Measurements from ENCODE around the gene AMMECR1. TPM values are rescaled to one million over a fixed set of nuclear protein-coding genes. Genes with fewer than 3 reads are reported as not detected.
A peak's percentile ranks its signal among the peaks of the same experiment; 100 is the strongest.

The AMMECR1 gene
- total and polyA plus RNA-seq, 8 donors: 0.45 to 28.7 (median 3.6) TPM

DNA sequence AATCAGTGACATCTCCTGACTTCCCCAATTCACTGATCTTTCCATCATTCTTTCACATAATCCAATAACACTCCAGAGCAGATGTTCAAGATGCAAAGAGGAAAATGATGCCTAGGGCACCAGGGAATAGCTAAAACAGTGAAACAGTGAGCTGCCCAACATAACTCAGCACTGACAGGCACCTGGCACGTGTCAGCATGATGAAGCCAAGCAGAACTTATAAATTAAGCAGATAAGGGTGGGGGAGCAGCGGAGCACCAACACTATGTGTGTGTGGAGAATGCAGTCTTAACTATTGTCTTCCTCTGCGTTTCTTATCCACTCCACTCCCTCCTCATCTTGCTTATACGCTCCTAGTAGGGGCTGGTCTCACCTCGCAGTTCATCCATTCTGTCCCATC lies 89.4 kb downstream of the AMMECR1 start:
- 70 to 93% (median 87%) methylated on average over 5 of the region's 5 CpGs for WGBS, 5 donors
- Histone ChIP-seq H3K9me3 (peaks cover 0 to 11% (median 4%) of the 10 kb centered on the region in 4 donors), H3K4me3 (no peak overlapping the region), H3K27me3 (no peaks in the 10 kb centered on the region), H3K36me3 (no peaks in the 10 kb centered on the region), H3K27ac (no peak overlapping the region), H3K4me1 (no peaks in the 10 kb centered on the region)
- peak in 1 of 2 donors; percentile 25 for DNase-seq
- no peak for TF ChIP-seq POLR2A (IDR thresholded peaks at IDR 0.05)
- TF ChIP-seq, protein P1, sequence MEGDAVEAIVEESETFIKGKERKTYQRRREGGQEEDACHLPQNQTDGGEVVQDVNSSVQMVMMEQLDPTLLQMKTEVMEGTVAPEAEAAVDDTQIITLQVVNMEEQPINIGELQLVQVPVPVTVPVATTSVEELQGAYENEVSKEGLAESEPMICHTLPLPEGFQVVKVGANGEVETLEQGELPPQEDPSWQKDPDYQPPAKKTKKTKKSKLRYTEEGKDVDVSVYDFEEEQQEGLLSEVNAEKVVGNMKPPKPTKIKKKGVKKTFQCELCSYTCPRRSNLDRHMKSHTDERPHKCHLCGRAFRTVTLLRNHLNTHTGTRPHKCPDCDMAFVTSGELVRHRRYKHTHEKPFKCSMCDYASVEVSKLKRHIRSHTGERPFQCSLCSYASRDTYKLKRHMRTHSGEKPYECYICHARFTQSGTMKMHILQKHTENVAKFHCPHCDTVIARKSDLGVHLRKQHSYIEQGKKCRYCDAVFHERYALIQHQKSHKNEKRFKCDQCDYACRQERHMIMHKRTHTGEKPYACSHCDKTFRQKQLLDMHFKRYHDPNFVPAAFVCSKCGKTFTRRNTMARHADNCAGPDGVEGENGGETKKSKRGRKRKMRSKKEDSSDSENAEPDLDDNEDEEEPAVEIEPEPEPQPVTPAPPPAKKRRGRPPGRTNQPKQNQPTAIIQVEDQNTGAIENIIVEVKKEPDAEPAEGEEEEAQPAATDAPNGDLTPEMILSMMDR (IDR thresholded peaks at IDR 0.05): no peak
- intact Hi-C loops (cut with DNase I; ENCODE audit: low total_unique reads): no loop called here

DNA sequence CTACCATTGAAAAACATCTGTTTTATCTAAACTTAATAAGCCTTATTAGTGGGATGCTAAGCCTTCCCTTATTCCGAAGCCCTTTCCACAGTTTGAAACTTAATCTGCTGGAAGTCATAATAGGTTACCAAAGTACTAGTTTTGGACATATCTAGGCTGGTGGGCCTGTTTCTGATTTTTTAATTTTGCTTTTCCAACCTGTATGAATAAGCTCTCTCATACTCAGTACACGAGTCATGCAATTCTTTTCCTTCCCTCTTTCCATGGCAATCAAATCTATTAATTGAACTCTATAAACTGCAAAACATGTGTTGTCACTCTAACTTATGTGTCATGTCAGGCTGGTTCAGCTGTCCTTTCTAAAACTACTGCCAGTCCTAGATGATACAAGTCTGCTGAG lies 91.0 kb downstream of the AMMECR1 start:
- 67 to 84% (median 80%) methylated on average over 2 of the region's 2 CpGs for WGBS, 5 donors
- TF ChIP-seq POLR2A (IDR thresholded peaks at IDR 0.05) (no peak), POLR2AphosphoS5 (IDR thresholded peaks at IDR 0.05) (no peak), EP300 (IDR thresholded peaks at IDR 0.05) (no peak)
- TF ChIP-seq, protein P1 (IDR thresholded peaks at IDR 0.05): no peak
- Histone ChIP-seq H3K9me3 (peaks cover 0 to 9% (median 4%) of the 10 kb centered on the region in 4 donors), H3K4me3 (no peak overlapping the region), H3K27me3 (no peaks in the 10 kb centered on the region), H3K4me1 (no peaks in the 10 kb centered on the region), H3K27ac (no peak overlapping the region), H3K36me3 (no peaks in the 10 kb centered on the region)
- intact Hi-C loops (cut with DNase I; ENCODE audit: low total_unique reads): no loop called here
- DNase-seq: no peak

DNA sequence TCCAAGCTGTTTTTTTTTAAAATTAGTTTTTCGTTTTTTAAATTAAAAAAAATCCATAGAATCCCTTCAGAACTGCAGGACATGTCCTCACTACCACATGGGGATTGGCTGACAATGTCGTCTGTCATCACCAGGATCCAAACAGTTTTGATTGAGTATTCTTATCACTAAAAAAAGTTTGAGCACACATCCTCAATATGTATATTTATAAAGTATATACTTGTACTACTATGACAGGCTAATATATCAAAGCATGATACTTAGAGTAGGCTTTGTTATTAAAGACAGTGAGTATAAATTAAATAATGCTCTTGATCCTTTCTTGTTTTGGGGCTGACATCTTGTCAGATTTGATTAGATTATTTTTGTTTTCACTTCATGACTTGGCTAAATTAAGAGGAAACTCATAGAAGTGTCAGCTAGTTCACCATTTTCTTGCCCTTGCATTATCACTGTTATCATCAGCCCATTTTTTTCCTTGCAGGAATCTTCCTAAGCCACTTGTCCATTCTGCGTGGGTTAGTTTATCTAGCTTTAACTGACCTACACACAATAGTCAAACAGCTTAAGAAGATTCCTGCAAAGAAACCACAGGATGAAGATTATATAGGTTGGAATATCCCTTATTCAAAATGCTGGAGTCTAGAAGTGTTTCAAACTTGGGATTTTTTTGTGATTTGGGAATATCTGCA lies 92.8 kb downstream of the AMMECR1 start:
- intact Hi-C loops (cut with DNase I; ENCODE audit: low total_unique reads): no loop called here
- H3K4me1 ChIP-seq: no peaks in the 10 kb centered on the region
- 55 to 81% (median 69%) methylated on average over 3 of the region's 3 CpGs for WGBS, 5 donors
- no peak overlapping the region for H3K27ac ChIP-seq
- DNase-seq: no peak
- H3K4me3 ChIP-seq: no peak overlapping the region
- no peaks in the 10 kb centered on the region for H3K9me3 ChIP-seq
- H3K36me3 ChIP-seq: no peaks in the 10 kb centered on the region
- TF ChIP-seq POLR2AphosphoS5 (IDR thresholded peaks at IDR 0.05): no peak
- TF ChIP-seq POLR2A (IDR thresholded peaks at IDR 0.05): no peak
- TF ChIP-seq, protein P1 (IDR thresholded peaks at IDR 0.05): no peak
- TF ChIP-seq EP300 (IDR thresholded peaks at IDR 0.05): no peak
- H3K27me3 ChIP-seq: no peaks in the 10 kb centered on the region

DNA sequence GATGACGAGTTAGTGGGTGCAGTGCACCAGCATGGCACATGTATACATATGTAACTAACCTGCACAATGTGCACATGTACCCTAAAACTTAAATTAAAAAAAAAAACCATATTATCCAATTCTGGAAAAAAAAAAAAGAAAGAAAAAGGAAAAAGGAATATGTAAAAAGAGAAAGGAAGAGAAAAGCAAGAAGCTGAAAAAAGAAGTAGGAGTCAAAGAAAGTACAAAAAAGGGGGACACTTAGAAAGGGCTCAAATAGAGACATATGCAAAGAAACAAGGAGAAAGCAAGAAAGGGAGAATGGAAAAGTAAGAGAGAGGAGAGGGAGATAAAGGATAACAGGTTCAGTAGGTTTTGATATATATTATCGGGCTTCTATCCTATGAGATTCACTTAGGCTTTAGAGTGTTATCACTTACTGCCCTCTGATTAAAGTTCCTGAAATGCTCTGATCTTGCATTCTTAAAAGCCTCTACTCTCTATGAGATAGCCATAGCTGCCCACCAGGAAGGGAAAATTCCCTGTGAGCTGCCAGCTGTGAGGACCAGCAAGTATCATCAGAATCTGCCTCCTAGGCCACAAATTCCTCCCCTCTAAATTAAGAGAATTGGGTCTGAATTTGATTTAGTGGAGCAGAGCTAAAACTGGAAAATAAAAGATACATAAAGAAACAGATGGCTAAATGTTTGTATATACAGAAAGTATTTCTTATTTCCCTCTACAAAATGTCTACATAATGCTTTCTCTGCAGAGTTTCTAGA lies 95.2 kb downstream of the AMMECR1 start:
- DNase-seq: no peak
- no peak overlapping the region for H3K4me3 ChIP-seq
- WGBS, 5 donors: 56 to 100% (median 85%) methylated on average over 1 to 2 of the region's 2 CpGs
- no peaks in the 10 kb centered on the region for H3K9me3 ChIP-seq
- no peaks in the 10 kb centered on the region for H3K27me3 ChIP-seq
- H3K4me1 ChIP-seq: peaks cover 0 to 2% (median under 1%) of the 10 kb centered on the region in 4 donors
- intact Hi-C loops (cut with DNase I; ENCODE audit: low total_unique reads): no loop called here
- H3K36me3 ChIP-seq: no peaks in the 10 kb centered on the region
- TF ChIP-seq POLR2AphosphoS5 (IDR thresholded peaks at IDR 0.05) (no peak), EP300 (IDR thresholded peaks at IDR 0.05) (no peak), POLR2A (IDR thresholded peaks at IDR 0.05) (no peak)
- TF ChIP-seq, protein P1 (IDR thresholded peaks at IDR 0.05): no peak
- no peak overlapping the region for H3K27ac ChIP-seq
